Measurements from ENCODE around the gene MAGI1.

Gene MAGI1

GRCh38 chr3:65326574-65326973 lies 712.1 kb downstream of the MAGI1 start:
- no peak for DNase-seq (ENCODE audit: low read depth in 2 of 2)

- no peak for DNase-seq (ENCODE audit: low read depth in 2 of 2)
Observed at GRCh38 chr3:65322910-65323309, 715.8 kb downstream of the MAGI1 start.

- no peak for DNase-seq (ENCODE audit: low read depth in 2 of 2)
Observed at GRCh38 chr3:65318231-65318630, 720.5 kb downstream of the MAGI1 start.

DNA sequence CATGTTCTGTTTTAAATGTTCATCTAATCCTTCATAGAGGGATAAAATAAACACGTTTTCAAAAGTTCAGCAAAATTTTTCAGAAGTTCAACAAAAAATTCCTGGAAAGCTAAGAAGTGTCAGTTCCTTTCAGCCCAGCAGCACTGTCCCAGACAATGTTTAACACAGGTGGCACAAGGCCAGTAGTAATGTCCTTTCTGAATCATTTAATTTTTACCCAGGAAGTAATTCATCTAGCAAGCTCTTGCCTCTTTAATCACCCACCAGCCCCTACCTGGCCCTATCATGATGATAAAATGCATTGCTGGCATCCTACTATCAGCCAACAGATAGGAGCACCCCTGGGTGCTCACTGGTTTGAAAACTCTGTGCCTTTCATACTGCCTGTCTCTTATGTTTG lies 723.8 kb downstream of the MAGI1 start:
- no peak for DNase-seq (ENCODE audit: low read depth in 2 of 2)

GRCh38 chr3:65314269-65314668 lies 724.4 kb downstream of the MAGI1 start:
- DNase-seq (ENCODE audit: low read depth in 2 of 2) = no peak

- no peak for DNase-seq (ENCODE audit: low read depth in 2 of 2)
Observed at GRCh38 chr3:65313666-65314065, 725.1 kb downstream of the MAGI1 start.

DNA sequence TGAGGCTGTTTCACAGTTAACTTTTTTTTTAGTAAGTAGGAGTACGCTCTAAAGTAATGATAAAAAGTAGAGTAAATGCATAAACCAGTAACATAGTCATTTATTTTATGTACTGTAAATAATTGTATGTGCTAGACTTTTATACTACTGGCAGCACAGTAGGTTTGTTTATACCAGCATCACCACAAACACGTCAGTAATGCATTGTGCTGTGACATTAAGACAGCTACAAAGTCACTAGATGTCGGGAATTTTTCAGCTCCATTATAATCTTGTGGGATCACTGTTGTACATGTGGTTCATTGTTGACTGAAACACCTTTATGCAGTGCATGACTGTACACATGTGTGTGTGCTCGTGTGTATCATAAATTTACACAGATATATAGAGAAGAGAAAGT lies 732.9 kb downstream of the MAGI1 start:
- DNase-seq (ENCODE audit: low read depth in 2 of 2) = no peak

Data from stimulated activated CD8-positive, alpha-beta memory T cell treated with anti-CD3 and anti-CD28 coated beads, Interleukin-2, amount 100 ng/mL, for 1 hour (primary cell).